Activated CD8-positive, alpha-beta T cell treated with anti-CD3 and anti-CD28 coated beads for 36 hours (primary cell): ENCODE measurements around the gene NT5C1B. TPM values are rescaled to one million over a fixed set of nuclear protein-coding genes. Genes with fewer than 3 reads are reported as not detected.

Experiments
- ATAC-seq: fragments of 200-7000 bp; cut with Tn5 transposase; one replicate; pipeline ENCODE4 v1.10.0; 2021; ENCODE audit warnings: mild to moderate bottlenecking, moderate library complexity
- CTCF ChIA-PET: fragments of 350-600 bp; sonication (Branson Sonifier 250); formaldehyde crosslinking; loops from one replicate; lab custom pipeline; 2021; ENCODE audit warnings: antibody characterized with exemption; lab: Charles Lee
- POLR2A ChIA-PET: fragments of 350-600 bp; sonication (Branson Sonifier 250); formaldehyde crosslinking; loops from one replicate; lab custom pipeline; 2021; ENCODE audit warnings: antibody characterized with exemption; lab: Charles Lee
- DNase-seq: peaks from one replicate; pipeline ENCODE4 v3.0.0-alpha.2; 2020
- H3K27ac Mint-ChIP-seq: one replicate; pipeline ENCODE4 v1.8.0; 2021; ENCODE audit warnings: mild to moderate bottlenecking, mixed read lengths
- H3K27me3 Mint-ChIP-seq: one replicate; pipeline ENCODE4 v1.8.0; 2021; ENCODE audit warnings: mixed read lengths
- H3K36me3 Mint-ChIP-seq: one replicate; pipeline ENCODE4 v1.8.0; 2021; ENCODE audit warnings: low read depth, mixed read lengths
- H3K4me1 Mint-ChIP-seq: one replicate; pipeline ENCODE4 v1.8.0; 2021; ENCODE audit warnings: low read depth, mixed read lengths
- H3K4me3 Mint-ChIP-seq: one replicate; pipeline ENCODE4 v1.8.0; 2021; ENCODE audit warnings: mild to moderate bottlenecking, moderate library complexity, mixed read lengths
- H3K9me3 Mint-ChIP-seq: one replicate; pipeline ENCODE4 v1.8.0; 2021; ENCODE audit warnings: mixed read lengths
- CTCF ChIP-seq: fragments of 200-600 bp; IDR thresholded peaks from one replicate; pipeline ENCODE4 v1.8.0; 2022; ENCODE audit warnings: antibody characterized with exemption, mild to moderate bottlenecking
- intact Hi-C: fragments of 100-400 bp; cut with micrococcal nuclease; formaldehyde crosslinking; loops from one replicate; pipeline ENCODE4 v1.10.0; 2022
- total RNA-seq, 2 experiments: library from RNA; stranded (reverse); gene quantifications; one replicate each; pipeline ENCODE4 v1.2.3, GENCODE V29; 2021

The NT5C1B gene
- total RNA-seq, 2 experiments from 2014 or later, result not detected

GRCh38 chr2:18578033-18578432, 11.3 kb downstream of the NT5C1B start:
- H3K4me1 Mint-ChIP-seq, result no peaks in the 10 kb centered on the region
- POLR2A ChIA-PET, result no interaction called here
- H3K4me3 Mint-ChIP-seq, result no peak overlapping the region
- no peak overlapping the region for H3K27ac Mint-ChIP-seq
- no peak for ATAC-seq
- H3K9me3 Mint-ChIP-seq, result peaks cover 28% of the 10 kb centered on the region
- H3K27me3 Mint-ChIP-seq, result no peaks in the 10 kb centered on the region
- CTCF ChIA-PET, result no interaction called here
- intact Hi-C loops, result no loop called here
- H3K36me3 Mint-ChIP-seq, result peaks cover 22% of the 10 kb centered on the region
- no peak for DNase-seq
- TF ChIP-seq CTCF, result no peak

GRCh38 chr2:18566145-18566769, 23.1 kb downstream of the NT5C1B start:
- no peak overlapping the region for H3K4me3 Mint-ChIP-seq
- H3K36me3 Mint-ChIP-seq, result peaks cover 42% of the 10 kb centered on the region
- intact Hi-C loops, result no loop called here
- H3K4me1 Mint-ChIP-seq, result peaks cover under 1% of the 10 kb centered on the region
- no peak overlapping the region for H3K27ac Mint-ChIP-seq
- no peaks in the 10 kb centered on the region for H3K27me3 Mint-ChIP-seq
- ChIA-PET POLR2A (no interaction called here), CTCF (no interaction called here)
- DNase-seq, result no peak
- ATAC-seq, result no peak
- no peak for TF ChIP-seq CTCF
- peaks cover 3% of the 10 kb centered on the region for H3K9me3 Mint-ChIP-seq

- no peak for ATAC-seq
- Mint-ChIP-seq H3K27ac (peak overlapping the region; percentile 87), H3K9me3 (peaks cover 3% of the 10 kb centered on the region), H3K4me3 (peak overlapping the region; percentile 93), H3K4me1 (peaks cover 36% of the 10 kb centered on the region), H3K36me3 (peaks cover 44% of the 10 kb centered on the region), H3K27me3 (no peaks in the 10 kb centered on the region)
- no peak for TF ChIP-seq CTCF
- ChIA-PET POLR2A (interaction anchor here (1.1 to 1.4 kb wide), 3 partner anchors 10 to 1341 kb away, joined by 3 to 5 read pairs (median 3); partner anchors contain the start of gene TTC32), CTCF (interaction anchor here (1.0 to 1.4 kb wide), 3 partner anchors 10 to 41 kb away, joined by 3 to 4 read pairs (median 3); no protein-coding TSS in a partner anchor)
- intact Hi-C loops, result no loop called here
- DNase-seq, result no peak
Measured at GRCh38 chr2:18560797-18561085, 28.6 kb downstream of the NT5C1B start.

GRCh38 chr2:18560031-18560796, 29.2 kb downstream of the NT5C1B start, which contains the start of gene RDH14:
RDH14 (minus strand) TSS chr2:18560653; CDS start chr2:18560572, 81 bp downstream.
- peaks cover 3% of the 10 kb centered on the region for H3K9me3 Mint-ChIP-seq
- peaks cover 46% of the 10 kb centered on the region for H3K36me3 Mint-ChIP-seq
- intact Hi-C loops, result no loop called here
- CTCF ChIA-PET, result interaction anchor here (1.0 to 1.4 kb wide), 3 partner anchors 10 to 40 kb away, joined by 3 to 4 read pairs (median 3); no protein-coding TSS in a partner anchor
- peaks cover 39% of the 10 kb centered on the region for H3K4me1 Mint-ChIP-seq
- TF ChIP-seq CTCF, result no peak
- H3K4me3 Mint-ChIP-seq, result peak within 1 kb of the TSS; percentile 93
- H3K27ac Mint-ChIP-seq, result peak within 1 kb of the TSS; percentile 95
- DNase-seq, result peak; percentile 96
- H3K27me3 Mint-ChIP-seq, result no peaks in the 10 kb centered on the region
- peak; percentile 93 for ATAC-seq
- POLR2A ChIA-PET, result interaction anchor here (0.6 to 1.8 kb wide), 4 partner anchors 10 to 1341 kb away, joined by 3 to 6 read pairs (median 4); partner anchors contain the start of gene TTC32
